Activated B cell treated with CpG ODN at 0.5 μM for 24 hours (primary cell): Measurements from ENCODE around the gene PLCB1. TPM values are rescaled to one million over a fixed set of nuclear protein-coding genes. Genes with fewer than 3 reads are reported as not detected.

Source experiments
- ATAC-seq: fragments of 200-7000 bp; cut with Tn5 transposase; one replicate; pipeline ENCODE4 v1.10.0; 2021; ENCODE audit warnings: low read depth, mild to moderate bottlenecking, moderate library complexity
- CTCF ChIA-PET: fragments of 350-600 bp; sonication (Branson Sonifier 250); formaldehyde crosslinking; loops from one replicate; lab custom pipeline; 2021; ENCODE audit warnings: antibody characterized with exemption; lab: Charles Lee
- POLR2A ChIA-PET: fragments of 350-600 bp; sonication (Branson Sonifier 250); formaldehyde crosslinking; loops from one replicate; lab custom pipeline; 2021; ENCODE audit warnings: antibody characterized with exemption; lab: Charles Lee
- DNase-seq: peaks from one replicate; pipeline ENCODE4 v3.0.0; 2022
- H3K27ac Mint-ChIP-seq: one replicate; pipeline ENCODE4 v1.8.0; 2020; ENCODE audit warnings: mixed read lengths
- H3K27me3 Mint-ChIP-seq: one replicate; pipeline ENCODE4 v1.8.0; 2021; ENCODE audit warnings: mixed read lengths
- H3K36me3 Mint-ChIP-seq: one replicate; pipeline ENCODE4 v1.8.0; 2021; ENCODE audit warnings: low read depth, mixed read lengths
- H3K4me1 Mint-ChIP-seq: one replicate; pipeline ENCODE4 v1.8.0; 2021; ENCODE audit warnings: mixed read lengths
- H3K4me3 Mint-ChIP-seq: one replicate; pipeline ENCODE4 v1.8.0; 2020; ENCODE audit warnings: mild to moderate bottlenecking, mixed read lengths
- H3K9me3 Mint-ChIP-seq: one replicate; pipeline ENCODE4 v1.8.0; 2020; ENCODE audit warnings: mixed read lengths
- intact Hi-C: fragments of 100-400 bp; cut with micrococcal nuclease; formaldehyde crosslinking; loops from one replicate; pipeline ENCODE4 v1.15.1; 2024
- total RNA-seq: library from RNA; stranded (reverse); gene quantifications from 2 replicates; pipeline ENCODE4 v1.2.3, GENCODE V29; 2022
- TF ChIP-seq, protein P1 (sequence below): fragments of 200-600 bp; IDR thresholded peaks from one replicate; pipeline ENCODE4 v1.8.0; 2022; ENCODE audit warnings: antibody characterized with exemption, mild to moderate bottlenecking

PLCB1 gene
- total RNA-seq, 1 donor from 2014 or later, result 0.86 TPM

DNA sequence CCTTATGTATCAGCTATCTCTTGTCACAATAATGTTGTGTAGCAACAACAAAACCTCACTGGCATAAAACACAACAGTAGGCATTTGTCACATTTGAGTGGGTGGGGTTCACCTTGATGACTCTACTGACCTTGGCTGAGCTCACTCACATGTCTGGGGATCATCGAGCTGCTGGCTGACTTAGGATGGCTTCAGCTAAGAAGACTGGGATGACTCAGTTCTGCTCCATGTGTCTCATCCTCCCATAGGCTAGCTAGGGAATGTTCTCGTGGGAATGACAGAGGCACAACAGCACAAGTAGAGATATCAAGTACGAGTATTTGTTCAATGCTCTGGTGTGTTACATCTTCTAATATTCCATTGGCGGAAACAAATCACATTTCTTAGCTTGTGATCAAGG is 167.9 kb downstream of the PLCB1 start:
- DNase-seq (no peak), ATAC-seq (no peak)
- Mint-ChIP-seq H3K27me3 (no peaks in the 10 kb centered on the region), H3K9me3 (no peaks in the 10 kb centered on the region), H3K4me3 (no peak overlapping the region), H3K27ac (no peak overlapping the region), H3K36me3 (no peaks in the 10 kb centered on the region), H3K4me1 (no peaks in the 10 kb centered on the region)
- TF ChIP-seq, protein P1, sequence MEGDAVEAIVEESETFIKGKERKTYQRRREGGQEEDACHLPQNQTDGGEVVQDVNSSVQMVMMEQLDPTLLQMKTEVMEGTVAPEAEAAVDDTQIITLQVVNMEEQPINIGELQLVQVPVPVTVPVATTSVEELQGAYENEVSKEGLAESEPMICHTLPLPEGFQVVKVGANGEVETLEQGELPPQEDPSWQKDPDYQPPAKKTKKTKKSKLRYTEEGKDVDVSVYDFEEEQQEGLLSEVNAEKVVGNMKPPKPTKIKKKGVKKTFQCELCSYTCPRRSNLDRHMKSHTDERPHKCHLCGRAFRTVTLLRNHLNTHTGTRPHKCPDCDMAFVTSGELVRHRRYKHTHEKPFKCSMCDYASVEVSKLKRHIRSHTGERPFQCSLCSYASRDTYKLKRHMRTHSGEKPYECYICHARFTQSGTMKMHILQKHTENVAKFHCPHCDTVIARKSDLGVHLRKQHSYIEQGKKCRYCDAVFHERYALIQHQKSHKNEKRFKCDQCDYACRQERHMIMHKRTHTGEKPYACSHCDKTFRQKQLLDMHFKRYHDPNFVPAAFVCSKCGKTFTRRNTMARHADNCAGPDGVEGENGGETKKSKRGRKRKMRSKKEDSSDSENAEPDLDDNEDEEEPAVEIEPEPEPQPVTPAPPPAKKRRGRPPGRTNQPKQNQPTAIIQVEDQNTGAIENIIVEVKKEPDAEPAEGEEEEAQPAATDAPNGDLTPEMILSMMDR, result no peak
- POLR2A ChIA-PET, result interaction anchor here (0.5 kb wide), 1 partner anchor 9 kb away, joined by 3 read pairs; no protein-coding TSS in a partner anchor
- CTCF ChIA-PET, result no interaction called here
- intact Hi-C loops, result loop anchor here (10.0 kb wide), 1 partner anchor 255 kb away; no protein-coding TSS in a partner anchor

DNA sequence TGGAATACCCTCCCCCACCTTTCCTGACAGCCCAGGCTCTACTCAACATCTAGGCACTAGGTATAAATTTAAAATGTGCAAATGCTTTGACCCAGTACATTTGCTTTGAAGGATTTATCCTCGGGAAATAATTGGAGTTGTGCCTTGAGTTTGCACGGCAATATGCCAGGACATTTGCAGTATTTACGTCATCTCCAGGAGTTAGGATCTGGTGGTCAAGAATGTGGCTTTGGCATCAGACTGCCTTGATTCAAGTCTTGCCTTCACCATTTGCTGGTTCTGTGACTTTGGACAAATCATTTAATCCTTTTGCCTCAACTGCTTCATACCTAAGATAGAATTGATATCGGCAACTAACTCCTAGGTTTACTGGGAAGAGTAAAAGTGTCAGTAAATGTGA is 169.6 kb downstream of the PLCB1 start:
- no peak overlapping the region for H3K27ac Mint-ChIP-seq
- no peaks in the 10 kb centered on the region for H3K9me3 Mint-ChIP-seq
- intact Hi-C loops, result loop anchor here (10.0 kb wide), 1 partner anchor 257 kb away; no protein-coding TSS in a partner anchor
- ATAC-seq, result no peak
- ChIA-PET CTCF (no interaction called here), POLR2A (no interaction called here)
- H3K27me3 Mint-ChIP-seq, result no peaks in the 10 kb centered on the region
- H3K4me1 Mint-ChIP-seq, result no peaks in the 10 kb centered on the region
- TF ChIP-seq, protein P1, result no peak
- H3K36me3 Mint-ChIP-seq, result no peaks in the 10 kb centered on the region
- no peak for DNase-seq
- H3K4me3 Mint-ChIP-seq, result no peak overlapping the region

DNA sequence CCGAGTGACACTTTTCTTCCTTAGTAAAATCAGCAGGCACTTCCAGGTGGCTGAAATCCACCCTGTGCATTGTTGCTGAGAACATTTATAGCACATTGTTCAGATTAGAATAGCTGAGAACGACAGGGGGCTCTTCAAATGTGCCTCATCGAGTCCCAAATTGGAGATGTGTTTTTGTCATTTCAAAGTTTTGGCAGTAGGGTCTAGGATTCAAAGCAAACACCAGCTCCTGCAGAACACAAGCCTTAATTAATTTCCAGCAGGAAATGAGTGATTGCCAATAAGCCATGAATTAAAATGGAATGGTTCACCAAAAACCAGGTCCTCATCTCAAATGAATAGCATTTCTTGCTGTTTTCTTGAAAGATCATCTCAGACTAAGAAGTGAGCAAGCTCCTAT is 171.6 kb downstream of the PLCB1 start:
- Mint-ChIP-seq H3K4me3 (no peak overlapping the region), H3K9me3 (no peaks in the 10 kb centered on the region), H3K27ac (no peak overlapping the region), H3K4me1 (no peaks in the 10 kb centered on the region), H3K27me3 (no peaks in the 10 kb centered on the region), H3K36me3 (no peaks in the 10 kb centered on the region)
- intact Hi-C loops, result loop anchor here (10.0 kb wide), 1 partner anchor 259 kb away; no protein-coding TSS in a partner anchor
- ATAC-seq (no peak), DNase-seq (no peak)
- POLR2A ChIA-PET, result no interaction called here
- TF ChIP-seq, protein P1, result no peak
- CTCF ChIA-PET, result interaction anchor here (0.6 kb wide), 1 partner anchor 13 kb away, joined by 3 read pairs; no protein-coding TSS in a partner anchor

DNA sequence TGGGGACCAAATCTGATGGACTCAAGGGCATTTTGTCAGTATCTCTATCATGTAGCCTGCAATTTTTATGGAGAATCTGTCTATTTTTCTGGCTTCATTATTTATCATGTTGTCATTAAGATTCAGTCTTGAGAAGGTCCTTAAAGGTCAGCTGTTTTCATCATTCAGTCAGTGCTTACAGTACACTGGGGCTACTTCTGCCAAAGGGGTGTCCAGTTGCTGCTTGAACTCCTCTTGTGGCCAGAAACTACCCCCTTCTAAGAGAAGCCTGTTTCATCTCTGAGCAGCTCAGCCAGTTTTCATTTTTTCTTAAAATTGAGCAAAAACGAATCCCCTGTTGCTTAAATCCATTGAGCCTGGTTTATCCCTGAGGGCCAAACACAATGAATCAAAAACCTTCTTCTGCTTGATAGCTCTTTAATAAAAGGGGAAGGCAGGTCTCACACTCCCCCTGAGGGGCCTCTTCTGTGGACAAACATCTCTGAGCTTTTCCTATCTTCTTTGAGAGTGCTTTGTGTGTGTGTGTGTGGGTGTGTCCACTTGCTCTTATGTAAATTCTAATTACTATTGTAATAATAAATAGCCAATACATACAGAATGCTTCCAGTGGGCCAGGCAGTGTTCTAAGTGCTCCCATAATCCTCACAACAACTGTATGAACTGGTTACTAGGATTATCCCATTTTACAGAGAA is 172.2 kb downstream of the PLCB1 start:
- H3K27ac Mint-ChIP-seq, result no peak overlapping the region
- intact Hi-C loops, result loop anchor here (10.0 kb wide), 1 partner anchor 259 kb away; no protein-coding TSS in a partner anchor
- no peaks in the 10 kb centered on the region for H3K27me3 Mint-ChIP-seq
- H3K36me3 Mint-ChIP-seq, result no peaks in the 10 kb centered on the region
- H3K4me1 Mint-ChIP-seq, result no peaks in the 10 kb centered on the region
- ChIA-PET POLR2A (no interaction called here), CTCF (interaction anchor here (0.6 kb wide), 1 partner anchor 13 kb away, joined by 3 read pairs; no protein-coding TSS in a partner anchor)
- no peak overlapping the region for H3K4me3 Mint-ChIP-seq
- no peaks in the 10 kb centered on the region for H3K9me3 Mint-ChIP-seq
- ATAC-seq, result no peak
- no peak for DNase-seq
- TF ChIP-seq, protein P1, result no peak

DNA sequence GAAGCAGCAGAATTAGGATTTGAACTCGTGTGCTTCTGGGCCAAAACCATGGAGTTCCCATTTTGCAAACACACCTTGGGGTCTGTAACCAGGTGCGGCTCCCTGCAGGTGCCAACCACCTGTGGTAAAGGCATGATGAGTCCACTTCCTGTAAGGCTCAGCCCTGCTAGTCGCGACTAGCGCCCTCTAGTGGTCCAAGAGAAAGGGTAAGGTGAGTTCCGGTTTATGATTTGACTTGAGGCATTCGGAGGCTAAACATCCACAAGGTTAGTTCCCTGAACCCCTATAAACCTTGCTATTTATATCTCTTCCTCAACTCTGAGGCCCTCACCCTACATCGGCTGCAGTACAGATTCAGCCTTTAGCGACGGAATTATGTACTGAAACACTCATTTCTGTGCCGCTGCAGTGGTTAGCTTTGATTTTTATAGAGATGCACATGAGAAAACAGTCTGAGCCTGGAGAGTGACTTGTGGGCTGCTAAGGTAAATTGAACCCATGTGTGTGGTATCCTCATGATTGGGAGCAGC is 173.4 kb downstream of the PLCB1 start:
- no peaks in the 10 kb centered on the region for H3K4me1 Mint-ChIP-seq
- ChIA-PET POLR2A (no interaction called here), CTCF (no interaction called here)
- H3K9me3 Mint-ChIP-seq, result no peaks in the 10 kb centered on the region
- no peaks in the 10 kb centered on the region for H3K36me3 Mint-ChIP-seq
- H3K27ac Mint-ChIP-seq, result no peak overlapping the region
- DNase-seq (no peak), ATAC-seq (no peak)
- intact Hi-C loops, result loop anchor here (1.0 to 10.0 kb wide), 2 partner anchors 173 to 261 kb away; partner anchors contain the start of gene PLCB1
- no peaks in the 10 kb centered on the region for H3K27me3 Mint-ChIP-seq
- no peak overlapping the region for H3K4me3 Mint-ChIP-seq
- TF ChIP-seq, protein P1, result no peak
